Smooth muscle cell (in vitro differentiated cells): Measurements from ENCODE around the gene GPRIN1. TPM values are rescaled to one million over a fixed set of nuclear protein-coding genes. Genes with fewer than 3 reads are reported as not detected.
"Not testable (repeated sequence)": the region's sequence is repeated elsewhere in the genome, so short reads cannot be mapped to it uniquely, and the experiment has no call there.

ENCODE experiments used
- DNase-seq: peaks from one replicate; lab custom pipeline; 2025; ENCODE audit not compliant: unreplicated experiment; lab: John Stamatoyannopoulos, UW
- H2AFZ ChIP-seq: fragments of 200-600 bp; sonication (generic); 2 replicates; pipeline ENCODE4 v1.6.0; 2016; ENCODE audit warnings: antibody characterized with exemption, low read depth, mild to moderate bottlenecking
- H3F3A ChIP-seq: fragments of 200-600 bp; sonication (generic); 2 replicates; pipeline ENCODE4 v1.6.0; 2017; ENCODE audit warnings: antibody characterized with exemption, low read depth
- H3K27ac ChIP-seq: fragments of 200-600 bp; sonication (generic); 2 replicates; pipeline ENCODE4 v1.5.1; 2016; ENCODE audit warnings: low read depth, mild to moderate bottlenecking
- H3K27me3 ChIP-seq: fragments of 200-600 bp; sonication (generic); 2 replicates; pipeline ENCODE4 v1.6.1; 2016; ENCODE audit warnings: low read depth, mild to moderate bottlenecking
- H3K36me3 ChIP-seq: fragments of 200-600 bp; sonication (generic); 2 replicates; pipeline ENCODE4 v1.5.1; 2016; ENCODE audit warnings: low read depth
- H3K4me1 ChIP-seq: fragments of 200-600 bp; sonication (generic); 2 replicates; pipeline ENCODE4 v1.5.1; 2016; ENCODE audit warnings: low read depth
- H3K4me2 ChIP-seq: fragments of 200-600 bp; sonication (generic); 2 replicates; pipeline ENCODE4 v1.6.0; 2016; ENCODE audit warnings: mild to moderate bottlenecking
- H3K4me3 ChIP-seq: fragments of 200-600 bp; sonication (generic); 2 replicates; pipeline ENCODE4 v1.5.1; 2016; ENCODE audit warnings: mild to moderate bottlenecking
- H3K79me2 ChIP-seq: fragments of 200-600 bp; sonication (generic); 2 replicates; pipeline ENCODE4 v1.6.0; 2016; ENCODE audit warnings: low read depth, mild to moderate bottlenecking
- H3K9ac ChIP-seq: fragments of 200-600 bp; sonication (generic); 2 replicates; pipeline ENCODE4 v1.6.0; 2016; ENCODE audit warnings: low read depth
- H3K9me3 ChIP-seq: fragments of 200-600 bp; sonication (generic); replicated peaks from 2 replicates; pipeline ENCODE4 v1.5.1; 2016; ENCODE audit warnings: low read depth
- H4K20me1 ChIP-seq: fragments of 200-600 bp; sonication (generic); 2 replicates; pipeline ENCODE4 v1.6.0; 2016; ENCODE audit warnings: low read depth
- WGBS: methylation state at CpG from one replicate; pipeline ENCODE4 v1.1.7; 2016; ENCODE audit warnings: low lambda C conversion rate; 5-methylcytosine and 5-hydroxymethylcytosine counted together
- polyA plus RNA-seq: library from polyadenylated mRNA; unstranded; fragments of >200 nt; fragmentation: Nextera tagmentation; extraction: Ambion mirVana; gene quantifications from 2 replicates; pipeline ENCODE4 v1.2.1, GENCODE V29; 2016
- total RNA-seq: library from RNA; depleted of rRNA; stranded (reverse); fragments of >200 nt; gene quantifications from 2 replicates; pipeline ENCODE4 v1.2.3, GENCODE V29; 2014
- TF ChIP-seq, protein P1 (sequence below): fragments of 200-600 bp; sonication (generic); IDR thresholded peaks from 2 replicates; pipeline ENCODE4 v1.5.1; 2017; ENCODE audit warnings: borderline replicate concordance, mild to moderate bottlenecking, antibody characterized with exemption; ENCODE audit not compliant: insufficient read depth, poor library complexity, severe bottlenecking

The GPRIN1 gene
- total and polyA plus RNA-seq, 2 experiments from 2014 or later = 2.1 to 3.6 TPM

DNA sequence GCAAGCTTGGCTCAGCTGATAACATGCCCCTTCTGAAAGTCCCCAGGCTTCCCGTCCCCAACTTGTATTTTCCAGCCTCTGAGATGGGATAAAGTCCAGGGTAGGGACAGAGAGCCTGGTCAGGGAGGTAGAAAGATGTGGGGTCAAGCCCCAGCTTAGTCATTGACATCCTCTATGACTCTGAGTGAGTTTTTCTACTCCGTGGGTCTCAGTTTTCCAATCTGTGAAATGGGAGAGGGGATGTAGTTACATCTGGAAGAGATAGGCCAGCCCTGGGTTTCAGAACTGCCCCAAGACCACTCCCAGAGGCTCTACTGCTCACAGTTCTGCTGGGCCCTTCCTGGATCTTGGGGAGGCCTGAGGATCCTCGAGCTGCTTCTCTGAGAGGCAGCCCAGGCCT lies 3.1 kb downstream of the GPRIN1 start:
- Histone ChIP-seq H3K4me2 (no peak overlapping the region), H3F3A (peaks cover 3% of the 10 kb centered on the region), H3K4me3 (no peak overlapping the region), H3K9ac (no peak overlapping the region), H3K9me3 (no peaks in the 10 kb centered on the region), H2AFZ (no peak overlapping the region), H3K36me3 (no peaks in the 10 kb centered on the region), H3K27ac (no peak overlapping the region), H4K20me1 (no peaks in the 10 kb centered on the region), H3K27me3 (peaks cover 3% of the 10 kb centered on the region), H3K4me1 (no peaks in the 10 kb centered on the region), H3K79me2 (no peaks in the 10 kb centered on the region)
- TF ChIP-seq, protein P1, sequence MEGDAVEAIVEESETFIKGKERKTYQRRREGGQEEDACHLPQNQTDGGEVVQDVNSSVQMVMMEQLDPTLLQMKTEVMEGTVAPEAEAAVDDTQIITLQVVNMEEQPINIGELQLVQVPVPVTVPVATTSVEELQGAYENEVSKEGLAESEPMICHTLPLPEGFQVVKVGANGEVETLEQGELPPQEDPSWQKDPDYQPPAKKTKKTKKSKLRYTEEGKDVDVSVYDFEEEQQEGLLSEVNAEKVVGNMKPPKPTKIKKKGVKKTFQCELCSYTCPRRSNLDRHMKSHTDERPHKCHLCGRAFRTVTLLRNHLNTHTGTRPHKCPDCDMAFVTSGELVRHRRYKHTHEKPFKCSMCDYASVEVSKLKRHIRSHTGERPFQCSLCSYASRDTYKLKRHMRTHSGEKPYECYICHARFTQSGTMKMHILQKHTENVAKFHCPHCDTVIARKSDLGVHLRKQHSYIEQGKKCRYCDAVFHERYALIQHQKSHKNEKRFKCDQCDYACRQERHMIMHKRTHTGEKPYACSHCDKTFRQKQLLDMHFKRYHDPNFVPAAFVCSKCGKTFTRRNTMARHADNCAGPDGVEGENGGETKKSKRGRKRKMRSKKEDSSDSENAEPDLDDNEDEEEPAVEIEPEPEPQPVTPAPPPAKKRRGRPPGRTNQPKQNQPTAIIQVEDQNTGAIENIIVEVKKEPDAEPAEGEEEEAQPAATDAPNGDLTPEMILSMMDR = no peak
- WGBS = 96% methylated on average over 3 of the region's 3 CpGs
- no peak for DNase-seq

DNA sequence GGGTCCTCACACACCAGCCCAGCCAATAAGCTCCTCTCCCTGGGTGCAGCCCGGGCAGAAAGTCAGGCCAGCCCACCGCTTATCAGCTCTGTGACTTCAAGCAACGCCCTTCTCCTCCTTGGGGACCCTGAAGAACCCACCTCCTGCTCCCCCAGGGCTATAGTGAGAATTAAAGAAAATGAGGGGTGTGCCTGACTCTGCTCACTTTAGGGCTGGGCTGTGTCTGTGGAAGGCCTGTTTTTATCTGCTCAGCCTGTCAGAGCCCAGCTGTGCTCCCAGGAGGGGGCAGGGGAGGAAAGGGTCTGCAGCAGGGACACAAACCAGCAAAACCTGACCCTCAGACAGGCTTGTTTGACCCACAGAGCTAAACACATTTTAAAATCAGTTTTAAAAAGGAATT lies 3.9 kb downstream of the GPRIN1 start:
- Histone ChIP-seq H3K9ac (no peak overlapping the region), H3F3A (peaks cover 3% of the 10 kb centered on the region), H3K4me1 (no peaks in the 10 kb centered on the region), H4K20me1 (no peaks in the 10 kb centered on the region), H3K27me3 (peaks cover 3% of the 10 kb centered on the region), H3K79me2 (no peaks in the 10 kb centered on the region), H3K4me3 (no peak overlapping the region), H3K4me2 (no peak overlapping the region), H2AFZ (no peak overlapping the region), H3K9me3 (no peaks in the 10 kb centered on the region), H3K27ac (no peak overlapping the region), H3K36me3 (no peaks in the 10 kb centered on the region)
- DNase-seq = no peak
- WGBS = 82% methylated on average over 3 of the region's 3 CpGs
- TF ChIP-seq, protein P1 = no peak

DNA sequence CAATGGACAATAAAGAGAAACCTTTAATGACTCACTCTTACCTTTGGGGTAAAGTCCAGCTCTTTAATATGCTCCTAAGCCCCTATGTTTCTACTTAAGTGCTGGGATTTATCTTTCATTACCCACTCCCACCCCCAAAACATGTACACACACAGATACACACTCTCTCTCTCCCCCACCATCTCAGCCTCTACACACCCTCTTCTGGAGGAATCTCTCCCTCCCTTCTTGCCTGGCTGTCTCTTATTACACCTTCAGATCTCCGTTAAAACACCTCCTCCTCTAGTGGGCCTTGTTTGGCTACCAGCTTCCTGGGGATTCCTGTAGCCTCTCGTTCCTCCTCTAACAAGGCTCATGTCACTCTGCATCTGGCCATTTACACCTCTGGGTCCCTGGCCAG lies 6.9 kb downstream of the GPRIN1 start:
- Histone ChIP-seq H3K9me3 (no peaks in the 10 kb centered on the region), H3K4me3 (no peak overlapping the region), H3K4me2 (no peak overlapping the region), H3K36me3 (no peaks in the 10 kb centered on the region), H4K20me1 (no peaks in the 10 kb centered on the region), H3K27me3 (peaks cover 3% of the 10 kb centered on the region), H3K27ac (no peak overlapping the region), H3K4me1 (no peaks in the 10 kb centered on the region), H2AFZ (no peak overlapping the region), H3F3A (no peaks in the 10 kb centered on the region), H3K9ac (no peak overlapping the region), H3K79me2 (no peaks in the 10 kb centered on the region)
- WGBS = 61% methylated on average over 2 of the region's 2 CpGs
- no peak for DNase-seq
- TF ChIP-seq, protein P1 = no peak

DNA sequence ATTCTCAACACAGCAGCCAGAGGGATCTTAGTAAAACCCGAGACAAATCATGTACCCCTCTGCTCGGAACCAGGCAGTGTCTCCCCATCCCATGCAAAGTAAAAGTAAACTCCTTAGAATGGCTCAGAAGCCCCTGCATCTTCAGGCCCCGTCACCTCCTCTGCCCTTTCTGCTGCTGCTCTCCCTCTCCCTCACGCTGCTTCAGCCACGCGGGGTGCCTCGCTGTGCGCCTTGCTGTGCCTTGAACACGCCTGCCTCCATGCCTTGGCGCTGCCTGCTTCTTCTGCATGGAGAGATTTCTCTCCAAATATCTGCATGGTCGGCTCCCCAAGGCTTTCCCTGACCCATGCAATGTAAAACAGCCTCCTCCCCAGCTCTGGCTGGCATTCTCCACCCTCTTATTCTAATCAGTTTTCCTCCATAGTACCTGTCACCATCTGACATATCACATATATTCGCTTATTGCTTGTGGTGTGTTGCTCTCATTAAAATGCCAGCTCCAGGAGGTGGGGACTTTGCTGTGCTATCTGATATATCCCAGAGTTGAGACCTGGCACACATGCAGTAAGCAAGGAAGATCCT lies 8.0 kb downstream of the GPRIN1 start:
- Histone ChIP-seq H3K9ac (no peak overlapping the region), H3K27me3 (peaks cover 4% of the 10 kb centered on the region), H3K4me1 (no peaks in the 10 kb centered on the region), H3K79me2 (no peaks in the 10 kb centered on the region), H3K4me2 (no peak overlapping the region), H2AFZ (no peak overlapping the region), H3F3A (no peaks in the 10 kb centered on the region), H3K9me3 (no peaks in the 10 kb centered on the region), H3K4me3 (no peak overlapping the region), H3K36me3 (no peaks in the 10 kb centered on the region), H3K27ac (no peak overlapping the region), H4K20me1 (no peaks in the 10 kb centered on the region)
- no peak for DNase-seq
- 90% methylated on average over 12 of the region's 12 CpGs for WGBS
- TF ChIP-seq, protein P1 = no peak

DNA sequence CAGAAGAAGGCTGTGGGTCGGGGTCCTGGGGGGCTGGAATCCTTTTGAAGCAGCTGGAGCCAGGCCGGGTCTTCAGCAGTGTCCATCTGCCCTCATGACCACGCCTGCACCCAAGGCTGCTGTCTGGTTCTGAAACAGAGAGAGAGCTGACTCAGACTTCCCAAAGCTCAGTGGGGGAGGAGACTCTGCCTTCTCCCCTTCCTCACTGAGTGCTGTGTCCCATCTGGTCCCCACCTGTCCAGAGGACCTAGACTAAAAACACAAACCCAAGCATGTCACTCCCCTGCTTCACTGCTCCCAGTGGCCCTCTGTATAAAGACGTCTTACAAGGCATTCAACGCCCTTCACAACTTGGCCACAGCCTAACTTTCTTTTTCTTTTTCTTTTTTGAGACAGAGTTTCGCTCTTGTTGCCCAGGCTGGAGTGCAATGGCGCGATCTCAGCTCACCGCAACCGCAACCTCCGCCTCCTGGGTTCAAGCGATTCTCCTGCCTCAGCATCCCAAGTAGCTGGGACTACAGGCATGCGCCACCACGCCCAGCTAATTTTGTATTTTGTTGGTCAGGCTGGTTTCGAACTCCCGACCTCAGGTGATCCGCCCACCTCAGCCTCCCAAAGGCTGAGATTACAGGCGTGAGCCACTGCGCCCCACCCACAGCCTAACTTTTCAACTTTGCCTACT lies 10.1 kb downstream of the GPRIN1 start:
- not testable (repeated sequence) for H3K9ac ChIP-seq, H3K9me3 ChIP-seq, H3K36me3 ChIP-seq, H3K27ac ChIP-seq, H3K4me3 ChIP-seq, DNase-seq, H3K4me1 ChIP-seq, H3F3A ChIP-seq, H2AFZ ChIP-seq, H3K79me2 ChIP-seq, H4K20me1 ChIP-seq, H3K4me2 ChIP-seq
- H3K27me3 ChIP-seq = peaks cover 17% of the 10 kb centered on the region
- WGBS = 89% methylated on average over 19 of the region's 19 CpGs
